Ovary (tissue), 3 donors: Measurements from ENCODE around the gene RABL6.

Source experiments
- CTCF ChIP-seq, 3 donors: fragments of 450-650 bp in 2 of 3; fragments of 200-600 bp in 1 of 3; IDR thresholded peaks; one replicate each; pipeline versions ENCODE4 v1.5.1 to v1.8.0; 2016 to 2022; ENCODE audit warnings: antibody characterized with exemption in 3 of 3, mild to moderate bottlenecking in 1 of 3
- EP300 ChIP-seq: sonication (generic); formaldehyde crosslinking; IDR thresholded peaks from one replicate; pipeline ENCODE4 v1.6.1; 2017; ENCODE audit warnings: antibody characterized with exemption
- POLR2A ChIP-seq: fragments of 450-650 bp; IDR thresholded peaks from one replicate; pipeline ENCODE4 v1.6.1; 2017; ENCODE audit warnings: antibody characterized with exemption, mild to moderate bottlenecking, moderate library complexity
- donor health status: DM: no; HTN: no; CAD: no.

DNA sequence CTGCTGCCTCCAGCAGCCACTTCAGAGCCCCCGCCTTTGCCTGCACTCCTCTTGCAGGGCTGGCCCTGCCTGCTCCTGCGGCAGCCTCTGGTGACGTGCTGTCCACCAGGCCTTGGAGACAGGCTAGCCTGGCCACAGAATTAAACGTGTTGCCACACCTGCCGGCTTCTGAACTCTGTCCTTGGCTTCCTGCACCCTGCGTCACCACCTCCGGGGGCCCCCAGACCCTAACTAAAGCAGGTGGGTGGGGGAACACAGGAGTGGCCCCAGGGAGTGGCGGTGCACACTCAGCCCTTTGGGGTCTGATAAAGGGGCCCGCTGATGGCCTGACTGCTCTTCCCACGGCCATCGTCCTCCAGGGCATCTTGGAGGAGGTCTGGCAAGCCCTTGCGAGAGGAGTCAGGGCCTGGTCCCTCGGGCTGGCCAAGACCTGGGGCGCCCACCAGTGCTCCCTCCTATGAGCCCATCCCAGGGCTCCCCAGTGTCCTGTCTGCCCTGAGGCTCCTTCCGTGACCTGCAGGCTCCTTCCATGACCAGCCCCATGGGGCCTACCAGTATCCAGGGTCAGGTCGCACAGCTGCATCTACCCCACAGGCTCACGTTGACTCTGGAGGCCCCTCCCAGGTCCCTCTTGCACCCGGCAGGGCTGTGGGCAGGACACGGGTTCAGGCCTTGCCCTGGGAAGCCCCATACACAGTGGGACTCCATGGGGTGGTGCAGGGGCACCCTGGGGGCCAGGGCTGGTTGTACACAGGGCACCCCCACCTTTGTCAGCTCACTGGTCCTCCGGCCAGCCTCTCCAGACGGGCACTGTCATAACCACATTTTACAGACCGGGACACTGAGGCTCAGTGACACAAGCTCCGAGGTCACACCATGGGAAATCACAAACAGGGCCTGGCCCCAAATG is 43.4 kb downstream of the RABL6 start:
- TF ChIP-seq CTCF (IDR thresholded peaks at IDR 0.05) (no peak), POLR2A (no peak), EP300 (no peak)
